Small intestine (tissue), 7 donors: ENCODE results near the gene ARHGEF3. TPM values are rescaled to one million over a fixed set of nuclear protein-coding genes. Genes with fewer than 3 reads are reported as not detected.
A peak's percentile ranks its signal among the peaks of the same experiment; 100 is the strongest.
"Not testable (repeated sequence)": the region's sequence is repeated elsewhere in the genome, so short reads cannot be mapped to it uniquely, and the experiment has no call there.

Experiments used
- DNase-seq, 2 donors: peaks; one replicate each; pipeline versions ENCODE4 v3.0.0 to v3.0.0-alpha.2; 2013
- FAIRE-seq: peaks from 2 replicates; lab custom pipeline; 2012; peaks lifted over from hg19 to GRCh38; lab: Jason Lieb, UNC
- H3K27ac ChIP-seq, 3 donors: one replicate each; pipeline ENCODE4 v1.5.1; 2013; ENCODE audit warnings: low read length in 2 of 3, mild to moderate bottlenecking in 2 of 3, control low read depth in 1 of 3, inconsistent platforms in 1 of 3, low read depth in 1 of 3, moderate library complexity in 1 of 3
- H3K27me3 ChIP-seq, 3 donors: one replicate each; pipeline ENCODE4 v1.6.1; 2013; ENCODE audit warnings: low read length in 3 of 3, inconsistent platforms in 1 of 3; ENCODE audit not compliant: control insufficient read depth in 3 of 3, insufficient read depth in 3 of 3
- H3K36me3 ChIP-seq, 3 donors: one replicate each; pipeline ENCODE4 v1.6.1; 2013; ENCODE audit warnings: low read length in 3 of 3, inconsistent platforms in 1 of 3, low read depth in 1 of 3, mild to moderate bottlenecking in 1 of 3, moderate library complexity in 1 of 3; ENCODE audit not compliant: control insufficient read depth in 3 of 3, insufficient read depth in 2 of 3
- H3K4me1 ChIP-seq, 3 donors: one replicate each; pipeline ENCODE4 v1.6.1; 2013; ENCODE audit warnings: low read length in 2 of 3, inconsistent platforms in 1 of 3, low read depth in 1 of 3, mild to moderate bottlenecking in 1 of 3, moderate library complexity in 1 of 3; ENCODE audit not compliant: control insufficient read depth in 3 of 3, insufficient read depth in 2 of 3
- H3K4me3 ChIP-seq, 3 donors: one replicate each; pipeline ENCODE4 v1.5.1; 2013; ENCODE audit warnings: low read length in 3 of 3, control low read depth in 1 of 3, inconsistent platforms in 1 of 3, low read depth in 1 of 3, mild to moderate bottlenecking in 1 of 3, moderate library complexity in 1 of 3
- H3K9me3 ChIP-seq, 2 donors: one replicate each; pipeline ENCODE4 v1.6.1; 2013; ENCODE audit warnings: low read depth in 1 of 2, low read length in 1 of 2; ENCODE audit not compliant: control insufficient read depth in 2 of 2, insufficient read depth in 1 of 2
- WGBS, 3 donors: extraction: QIAGEN DNeasy Blood & Tissue Kit; methylation state at CpG; one replicate each; pipeline ENCODE4 v1.1.7; 2013; 5-methylcytosine and 5-hydroxymethylcytosine counted together
- polyA plus RNA-seq, 4 donors: library from polyadenylated mRNA; stranded (reverse) in 3 of 4; unstranded in 1 of 4; fragments of 200-250 nt in 3 of 4; fragments of 120-200 nt in 1 of 4; gene quantifications; one replicate each; pipeline versions ENCODE4 v1.2.1 to v1.2.3, GENCODE V29; 2013
- donor health status: healthy with polysubstance abuse.
- donor health status: control.
- donor health status: control.
- donor health status: Bipolar disorder and iron deficiency.
- donor health status: healthy.

The ARHGEF3 gene
- polyA plus RNA-seq, 4 donors: 1.6 to 9.0 (median 4.6) TPM

GRCh38 chr3:56702490-56703315, 99.0 kb downstream of the ARHGEF3 start:
- Histone ChIP-seq H3K4me3 (no peak overlapping the region), H3K4me1 (no peaks in the 10 kb centered on the region), H3K9me3 (peaks cover 0 to 2% of the 10 kb centered on the region in 2 donors), H3K27ac (no peak overlapping the region), H3K36me3 (no peaks in the 10 kb centered on the region), H3K27me3 (no peaks in the 10 kb centered on the region)
- WGBS, 3 donors: 20 to 34% (median 33%) methylated on average over 5 of the region's 5 CpGs
- FAIRE-seq (no peak), DNase-seq (peak; percentile 70)

GRCh38 chr3:56700151-56700550, 101.6 kb downstream of the ARHGEF3 start:
- DNase-seq: no peak
- FAIRE-seq: no peak
- no peaks in the 10 kb centered on the region for H3K9me3 ChIP-seq
- H3K4me3 ChIP-seq: no peak overlapping the region
- H3K4me1 ChIP-seq: no peaks in the 10 kb centered on the region
- WGBS, 3 donors: 69 to 71% (median 69%) methylated on average over 4 of the region's 4 CpGs
- H3K36me3 ChIP-seq: no peaks in the 10 kb centered on the region
- no peaks in the 10 kb centered on the region for H3K27me3 ChIP-seq
- H3K27ac ChIP-seq: no peak overlapping the region

DNA sequence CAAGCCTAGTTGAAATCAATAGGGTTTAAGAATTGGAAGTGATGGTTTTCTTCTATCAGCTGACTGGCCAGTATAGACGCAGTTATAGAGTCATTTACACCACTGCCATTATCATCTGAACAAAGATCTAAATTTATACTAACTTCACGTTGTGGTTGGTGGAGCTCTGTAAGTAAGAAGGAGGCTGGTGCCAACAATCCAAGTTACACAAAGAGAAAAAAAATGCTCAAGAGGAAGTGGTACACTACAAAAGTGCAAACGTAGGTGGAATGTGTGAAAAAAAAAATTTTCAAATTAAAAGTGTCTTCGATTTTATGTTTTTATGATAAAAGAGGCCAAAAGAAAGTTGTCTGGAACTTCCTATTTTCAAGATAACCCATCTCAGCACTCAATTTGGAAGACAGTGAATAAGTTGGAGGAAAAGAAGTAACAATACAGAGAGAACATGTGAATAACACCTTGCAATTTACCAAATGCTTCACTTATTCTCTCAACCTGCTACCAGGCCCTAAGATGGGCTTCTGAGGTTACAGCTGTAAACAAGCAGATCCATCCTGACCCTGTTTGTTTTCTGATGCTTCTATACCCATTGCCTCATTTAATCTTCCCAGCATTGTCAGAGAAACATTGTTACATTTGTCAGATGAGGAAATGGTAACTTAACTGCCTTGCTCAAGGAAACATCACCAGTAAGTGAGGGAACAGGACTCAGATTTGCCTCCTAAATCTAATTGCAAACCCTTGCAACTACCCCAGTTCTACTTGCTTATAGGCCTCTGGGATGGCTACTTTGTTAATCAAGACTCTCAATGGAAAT, 106.7 kb downstream of the ARHGEF3 start:
- no peaks in the 10 kb centered on the region for H3K4me1 ChIP-seq
- H3K27ac ChIP-seq: peak overlapping the region in 1 of 3 donors; percentile 4
- DNase-seq: peak in 1 of 2 donors; percentile 6
- H3K27me3 ChIP-seq: no peaks in the 10 kb centered on the region
- FAIRE-seq: no peak
- H3K36me3 ChIP-seq: no peaks in the 10 kb centered on the region
- WGBS, 3 donors: 42 to 54% (median 51%) methylated on average over 4 of the region's 4 CpGs
- no peaks in the 10 kb centered on the region for H3K9me3 ChIP-seq
- no peak overlapping the region for H3K4me3 ChIP-seq

- H3K4me3 ChIP-seq: no peak overlapping the region
- no peak for FAIRE-seq
- H3K4me1 ChIP-seq: no peaks in the 10 kb centered on the region
- no peaks in the 10 kb centered on the region for H3K36me3 ChIP-seq
- no peaks in the 10 kb centered on the region for H3K27me3 ChIP-seq
- 53 to 81% (median 61%) methylated on average over 3 of the region's 3 CpGs for WGBS, 3 donors
- no peak overlapping the region for H3K27ac ChIP-seq
- H3K9me3 ChIP-seq: no peaks in the 10 kb centered on the region
- DNase-seq: no peak
Measured at GRCh38 chr3:56693750-56694149, 108.0 kb downstream of the ARHGEF3 start.

- not testable (repeated sequence) for H3K27me3 ChIP-seq, H3K36me3 ChIP-seq, H3K4me1 ChIP-seq, H3K4me3 ChIP-seq, H3K27ac ChIP-seq, H3K9me3 ChIP-seq, FAIRE-seq
- peak in 1 of 2 donors; percentile 56 for DNase-seq
- 65 to 74% (median 66%) methylated on average over 14 to 15 of the region's 15 CpGs for WGBS, 3 donors
Measured at GRCh38 chr3:56692520-56693433, 109.0 kb downstream of the ARHGEF3 start.

- not testable (repeated sequence) for H3K27me3 ChIP-seq, H3K4me3 ChIP-seq, FAIRE-seq, H3K27ac ChIP-seq, H3K9me3 ChIP-seq, DNase-seq, H3K4me1 ChIP-seq, H3K36me3 ChIP-seq
- WGBS, 3 donors: 96 to 99% (median 97%) methylated on average over 13 to 21 of the region's 21 CpGs
Measured at GRCh38 chr3:56692001-56692365, 109.8 kb downstream of the ARHGEF3 start.

DNA sequence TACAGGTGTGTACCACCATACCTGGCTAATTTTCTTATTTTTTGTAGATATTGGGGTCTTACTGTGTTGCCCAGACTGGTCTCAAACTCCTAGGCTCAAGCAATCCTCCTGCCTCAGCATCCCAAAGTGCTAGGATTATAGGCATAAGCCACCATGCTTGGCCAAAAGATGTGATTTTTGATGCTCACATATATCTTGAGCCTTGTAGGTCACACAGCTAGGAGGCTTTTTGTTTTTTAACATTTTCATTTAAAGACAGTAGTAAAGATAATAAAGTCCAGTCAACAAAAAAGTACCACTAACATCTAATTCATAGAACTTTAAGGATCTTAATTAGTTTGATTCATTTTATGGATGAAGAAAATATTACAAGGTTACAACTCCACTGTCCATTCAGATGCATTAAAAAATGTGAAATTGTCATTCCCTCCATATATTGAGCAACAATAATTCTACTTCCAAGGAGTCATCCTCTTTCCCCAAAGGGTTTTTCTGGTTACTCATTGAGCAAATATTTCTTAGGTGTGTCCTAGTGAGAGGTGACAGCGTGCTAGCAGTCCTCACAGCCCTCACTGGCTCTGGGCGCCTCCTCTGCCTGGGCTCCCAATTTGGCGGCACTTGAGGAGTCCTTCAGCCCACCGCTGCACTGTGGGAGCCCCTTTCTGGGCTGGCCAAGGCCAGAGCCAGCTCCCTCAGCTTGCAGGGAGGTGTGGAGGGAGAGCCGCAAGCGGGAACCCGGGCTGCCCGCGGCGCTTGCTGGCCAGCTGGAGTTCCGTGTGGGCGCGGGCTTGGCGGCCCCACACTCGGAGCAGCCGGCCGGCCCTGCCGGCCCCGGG, 110.4 kb downstream of the ARHGEF3 start:
- WGBS, 3 donors: 95 to 98% (median 96%) methylated on average over 12 to 19 of the region's 19 CpGs
- no peak for DNase-seq

More for the DNA sequence above, 110.4 kb downstream of the ARHGEF3 start:
- Histone ChIP-seq H3K9me3 (no peaks in the 10 kb centered on the region), H3K4me1 (no peaks in the 10 kb centered on the region), H3K27me3 (no peaks in the 10 kb centered on the region), H3K4me3 (no peak overlapping the region), H3K27ac (no peak overlapping the region), H3K36me3 (no peaks in the 10 kb centered on the region)
- FAIRE-seq: no peak
